ENCODE data around the gene KCNAB1. TPM values are rescaled to one million over a fixed set of nuclear protein-coding genes. Genes with fewer than 3 reads are reported as not detected.

Gene KCNAB1
- polyA plus RNA-seq, 1 donor, result 2.5 TPM

DNA sequence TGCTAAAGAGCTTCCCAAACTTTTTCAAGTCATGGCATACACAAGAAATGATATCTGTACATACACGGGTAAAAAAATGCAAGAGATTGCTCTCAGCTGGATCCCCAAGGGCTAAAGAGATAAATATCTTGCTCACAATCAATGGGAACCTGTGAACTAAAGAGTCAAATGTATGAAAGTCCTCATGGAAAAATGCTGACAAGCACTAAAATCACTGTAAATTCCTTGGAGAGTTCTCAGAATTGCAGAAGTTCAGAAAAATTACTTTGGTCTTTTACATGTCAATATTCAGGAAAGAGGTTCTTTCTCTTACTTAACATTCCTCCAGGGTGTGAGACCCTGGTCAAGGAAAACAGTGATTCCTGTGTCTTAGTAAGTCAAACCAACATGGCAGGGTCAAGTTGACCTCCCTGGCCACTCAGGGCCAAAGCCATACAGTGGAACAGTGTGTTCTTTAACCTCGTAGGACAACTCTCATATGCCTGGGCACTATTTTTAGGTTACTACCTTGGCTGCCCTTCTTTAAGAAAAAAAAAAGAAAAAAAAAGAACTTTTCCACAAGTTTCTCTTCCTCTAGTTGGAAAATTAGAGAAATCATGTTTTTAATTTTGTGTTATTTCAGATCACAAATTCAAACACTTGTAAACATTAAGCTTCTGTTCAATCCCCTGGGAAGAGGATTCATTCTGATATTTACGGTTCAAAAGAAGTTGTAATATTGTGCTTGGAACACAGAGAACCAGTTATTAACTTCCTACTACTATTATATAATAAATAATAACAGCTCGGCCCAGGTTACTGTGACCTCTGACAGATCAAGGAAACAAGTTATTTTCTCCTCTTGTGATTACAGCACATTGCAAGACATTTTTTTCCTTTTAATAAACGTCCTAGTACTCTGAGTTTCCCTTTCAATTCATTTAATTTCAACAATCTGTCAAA is 422.0 kb downstream of the KCNAB1 start:
- WGBS (ENCODE audit: insufficient coverage, low lambda C conversion rate), result 79% methylated on average over 2 of the region's 5 CpGs
- H3K4me3 ChIP-seq (ENCODE audit: low read length), result no peak overlapping the region
- peaks cover 56% of the 10 kb centered on the region for H3K36me3 ChIP-seq (ENCODE audit: control insufficient read depth, insufficient read depth, low read length)
- no peaks in the 10 kb centered on the region for H3K27me3 ChIP-seq (ENCODE audit: control insufficient read depth, insufficient read depth, low read length)
- H3K9me3 ChIP-seq (ENCODE audit: control insufficient read depth, low read depth, low read length), result no peaks in the 10 kb centered on the region
- no peaks in the 10 kb centered on the region for H3K4me1 ChIP-seq (ENCODE audit: control insufficient read depth, insufficient read depth, low read length)
- no peak for DNase-seq
- no peak overlapping the region for H3K27ac ChIP-seq (ENCODE audit: low read length)

DNA sequence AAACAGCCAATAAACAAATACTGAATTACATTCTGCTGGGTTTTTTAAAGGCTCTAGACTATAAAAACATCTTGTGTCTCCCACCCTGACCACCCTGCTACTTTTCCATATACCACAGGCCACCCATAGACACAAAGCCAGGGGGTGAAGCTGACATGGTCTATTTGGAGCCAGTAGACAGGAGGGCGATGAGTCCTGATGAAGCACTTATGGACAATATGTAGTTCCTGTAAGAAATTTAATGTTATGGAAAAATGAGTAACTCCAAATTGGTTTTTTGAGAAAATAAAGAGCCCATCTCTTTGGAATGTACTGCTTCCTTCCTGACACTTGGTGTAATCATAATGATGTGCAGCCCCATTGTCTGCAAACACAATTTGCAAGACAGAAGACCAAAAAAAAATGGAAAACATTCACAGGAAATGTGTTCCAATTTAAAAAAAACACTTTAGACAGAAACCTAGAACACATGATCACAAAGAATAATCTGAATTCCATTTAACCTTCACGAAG is 422.7 kb downstream of the KCNAB1 start:
- no peak for DNase-seq
- H3K4me1 ChIP-seq (ENCODE audit: control insufficient read depth, insufficient read depth, low read length), result no peaks in the 10 kb centered on the region
- H3K9me3 ChIP-seq (ENCODE audit: control insufficient read depth, low read depth, low read length), result no peaks in the 10 kb centered on the region
- no peaks in the 10 kb centered on the region for H3K27me3 ChIP-seq (ENCODE audit: control insufficient read depth, insufficient read depth, low read length)
- peaks cover 63% of the 10 kb centered on the region for H3K36me3 ChIP-seq (ENCODE audit: control insufficient read depth, insufficient read depth, low read length)
- H3K4me3 ChIP-seq (ENCODE audit: low read length), result no peak overlapping the region
- no peak overlapping the region for H3K27ac ChIP-seq (ENCODE audit: low read length)
- no CpG with 5 or more reads among the region's 2 CpGs for WGBS (ENCODE audit: insufficient coverage, low lambda C conversion rate)

DNA sequence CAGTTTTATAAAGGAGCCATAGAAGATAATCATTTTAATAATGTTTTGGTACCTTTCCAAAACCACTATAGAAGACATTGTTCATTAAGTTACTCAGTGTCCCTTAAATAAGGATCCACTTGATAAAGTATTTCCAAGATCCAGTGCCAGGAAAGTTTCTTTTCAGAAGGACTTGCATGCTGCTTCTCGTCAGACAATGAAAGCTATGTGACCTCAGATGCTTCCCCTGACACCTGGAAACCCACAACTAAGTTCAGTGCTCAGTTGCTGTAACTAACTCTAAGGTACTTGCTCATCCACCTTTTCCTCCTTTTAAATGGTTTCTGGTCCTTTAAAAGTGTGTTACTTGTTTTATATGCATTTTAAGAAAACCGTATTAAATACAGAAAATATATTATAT is 427.3 kb downstream of the KCNAB1 start:
- no peaks in the 10 kb centered on the region for H3K4me1 ChIP-seq (ENCODE audit: control insufficient read depth, insufficient read depth, low read length)

DNA sequence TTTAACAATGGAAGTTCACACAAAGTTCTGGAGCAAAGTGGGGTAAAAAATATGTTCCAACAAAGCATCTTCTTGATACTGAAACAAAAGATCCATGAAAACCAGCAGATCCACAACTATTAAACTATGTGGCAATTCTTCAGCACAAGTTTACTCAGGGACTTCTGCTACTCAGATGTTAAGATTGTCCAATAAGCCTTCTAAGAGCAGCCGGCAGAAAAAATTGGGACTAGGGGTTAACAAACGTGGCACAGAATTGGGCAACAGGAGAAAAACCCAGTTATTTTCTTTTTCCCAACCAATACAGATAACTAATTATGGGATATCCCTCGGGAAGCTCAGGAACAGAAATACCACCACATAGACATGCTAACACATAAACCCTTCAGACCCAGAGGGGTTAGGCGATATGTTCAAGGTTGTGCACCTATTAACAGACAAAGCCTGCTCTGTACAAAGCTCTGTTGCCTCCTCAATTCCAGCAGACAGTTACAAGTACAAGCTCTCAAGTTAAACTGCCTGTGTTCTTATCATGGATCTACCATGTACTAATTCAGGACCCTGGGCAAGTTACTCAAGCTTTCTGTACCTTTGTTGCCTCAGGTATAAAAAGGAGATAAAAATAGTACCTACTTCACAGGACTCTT is 427.8 kb downstream of the KCNAB1 start:
- Histone ChIP-seq H3K27ac (ENCODE audit: low read length) (no peak overlapping the region), H3K27me3 (ENCODE audit: control insufficient read depth, insufficient read depth, low read length) (no peaks in the 10 kb centered on the region), H3K4me1 (ENCODE audit: control insufficient read depth, insufficient read depth, low read length) (peaks cover 3% of the 10 kb centered on the region), H3K36me3 (ENCODE audit: control insufficient read depth, insufficient read depth, low read length) (peaks cover 60% of the 10 kb centered on the region), H3K4me3 (ENCODE audit: low read length) (no peak overlapping the region), H3K9me3 (ENCODE audit: control insufficient read depth, low read depth, low read length) (no peaks in the 10 kb centered on the region)
- WGBS (ENCODE audit: insufficient coverage, low lambda C conversion rate), result 82% methylated on average over 2 of the region's 4 CpGs
- no peak for DNase-seq

More for the DNA sequence above, 427.3 kb downstream of the KCNAB1 start:
- no peak overlapping the region for H3K27ac ChIP-seq (ENCODE audit: low read length)
- no peak overlapping the region for H3K4me3 ChIP-seq (ENCODE audit: low read length)
- H3K36me3 ChIP-seq (ENCODE audit: control insufficient read depth, insufficient read depth, low read length), result peaks cover 63% of the 10 kb centered on the region
- no peak for DNase-seq
- 67% methylated on average over 1 of the region's 2 CpGs for WGBS (ENCODE audit: insufficient coverage, low lambda C conversion rate)
- H3K27me3 ChIP-seq (ENCODE audit: control insufficient read depth, insufficient read depth, low read length), result no peaks in the 10 kb centered on the region
- no peaks in the 10 kb centered on the region for H3K9me3 ChIP-seq (ENCODE audit: control insufficient read depth, low read depth, low read length)

- no peaks in the 10 kb centered on the region for H3K9me3 ChIP-seq (ENCODE audit: control insufficient read depth, low read depth, low read length)
- H3K27me3 ChIP-seq (ENCODE audit: control insufficient read depth, insufficient read depth, low read length), result no peaks in the 10 kb centered on the region
- peaks cover 7% of the 10 kb centered on the region for H3K4me1 ChIP-seq (ENCODE audit: control insufficient read depth, insufficient read depth, low read length)
- H3K4me3 ChIP-seq (ENCODE audit: low read length), result no peak overlapping the region
- no peak for DNase-seq
- no peak overlapping the region for H3K27ac ChIP-seq (ENCODE audit: low read length)
- 89% methylated on average over 6 of the region's 6 CpGs for WGBS (ENCODE audit: insufficient coverage, low lambda C conversion rate)
- H3K36me3 ChIP-seq (ENCODE audit: control insufficient read depth, insufficient read depth, low read length), result peaks cover 53% of the 10 kb centered on the region
Observed at GRCh38 chr3:156548902-156549301, 428.5 kb downstream of the KCNAB1 start.

DNA sequence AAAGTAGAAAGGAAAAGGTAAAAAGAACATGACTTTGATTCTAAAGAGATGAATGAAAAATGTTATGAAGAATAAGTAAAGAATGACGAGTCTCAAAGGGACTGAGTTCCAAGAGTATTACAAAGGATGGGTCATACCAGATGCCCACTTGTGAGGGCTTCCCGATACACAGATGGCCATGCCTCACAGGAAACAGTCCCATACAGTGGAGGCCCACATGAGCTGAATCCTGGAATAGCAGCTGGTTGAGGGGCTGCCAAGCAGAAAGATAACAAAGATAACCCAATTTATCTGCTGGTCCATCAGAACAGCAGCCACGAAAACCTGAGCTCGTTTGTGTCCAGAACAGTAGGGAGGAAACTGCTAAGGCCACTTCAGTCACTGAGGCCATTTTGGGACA is 430.9 kb downstream of the KCNAB1 start:
- Histone ChIP-seq H3K4me1 (ENCODE audit: control insufficient read depth, insufficient read depth, low read length) (peaks cover 7% of the 10 kb centered on the region), H3K27me3 (ENCODE audit: control insufficient read depth, insufficient read depth, low read length) (no peaks in the 10 kb centered on the region), H3K27ac (ENCODE audit: low read length) (no peak overlapping the region), H3K36me3 (ENCODE audit: control insufficient read depth, insufficient read depth, low read length) (peaks cover 43% of the 10 kb centered on the region), H3K9me3 (ENCODE audit: control insufficient read depth, low read depth, low read length) (no peaks in the 10 kb centered on the region), H3K4me3 (ENCODE audit: low read length) (no peak overlapping the region)
- WGBS (ENCODE audit: insufficient coverage, low lambda C conversion rate), result no CpG with 5 or more reads among the region's 4 CpGs
- no peak for DNase-seq

DNA sequence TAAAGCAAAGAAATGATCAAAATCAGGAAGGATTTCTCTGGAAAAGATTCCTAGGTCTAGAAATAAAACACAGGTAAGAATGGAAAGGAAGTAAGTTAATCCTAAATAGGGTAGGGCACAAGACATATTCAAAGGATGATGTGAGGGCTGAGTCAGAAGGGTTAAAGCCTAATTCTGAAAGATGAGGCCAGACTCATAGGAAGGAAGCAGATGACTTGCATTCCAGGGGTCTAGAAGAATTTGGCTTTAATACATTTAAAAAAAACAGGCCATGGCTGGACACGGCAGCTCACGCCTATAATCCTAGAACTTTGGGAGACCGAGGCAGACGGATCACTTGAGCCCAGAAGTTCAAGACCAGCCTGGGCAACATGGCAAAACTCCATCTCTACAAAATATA is 431.4 kb downstream of the KCNAB1 start:
- Histone ChIP-seq H3K4me1 (ENCODE audit: control insufficient read depth, insufficient read depth, low read length) (peaks cover 7% of the 10 kb centered on the region), H3K27me3 (ENCODE audit: control insufficient read depth, insufficient read depth, low read length) (no peaks in the 10 kb centered on the region), H3K27ac (ENCODE audit: low read length) (no peak overlapping the region), H3K9me3 (ENCODE audit: control insufficient read depth, low read depth, low read length) (no peaks in the 10 kb centered on the region), H3K4me3 (ENCODE audit: low read length) (no peak overlapping the region), H3K36me3 (ENCODE audit: control insufficient read depth, insufficient read depth, low read length) (peaks cover 38% of the 10 kb centered on the region)
- WGBS (ENCODE audit: insufficient coverage, low lambda C conversion rate), result no CpG with 5 or more reads among the region's 4 CpGs
- DNase-seq, result no peak

DNA sequence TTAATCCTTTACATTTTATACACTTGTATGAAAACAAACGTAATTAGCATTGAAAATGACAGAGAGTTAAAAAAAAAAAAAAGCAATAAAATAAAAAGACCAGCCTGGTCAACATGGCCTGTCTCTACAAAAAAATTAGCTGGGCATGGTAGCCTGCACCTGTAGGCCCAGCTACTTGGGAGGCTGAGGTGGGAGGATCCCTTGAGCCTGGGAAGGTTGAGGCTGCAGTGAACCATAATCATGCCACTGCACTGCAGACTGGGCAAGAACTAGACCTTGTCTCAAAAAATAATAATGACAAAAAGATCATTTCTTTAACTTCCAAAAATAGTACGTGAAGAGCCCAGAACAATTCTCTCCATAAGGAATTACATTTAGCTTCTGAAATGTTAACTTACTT is 432.6 kb downstream of the KCNAB1 start:
- no peak for DNase-seq
- peaks cover 7% of the 10 kb centered on the region for H3K4me1 ChIP-seq (ENCODE audit: control insufficient read depth, insufficient read depth, low read length)
- WGBS (ENCODE audit: insufficient coverage, low lambda C conversion rate), result 84% methylated on average over 2 of the region's 2 CpGs

GRCh38 chr3:156553705-156554356 is 433.5 kb downstream of the KCNAB1 start:
- peak; percentile 17 to 55 for DNase-seq

More for the DNA sequence above, 432.6 kb downstream of the KCNAB1 start:
- no peak overlapping the region for H3K4me3 ChIP-seq (ENCODE audit: low read length)
- no peaks in the 10 kb centered on the region for H3K27me3 ChIP-seq (ENCODE audit: control insufficient read depth, insufficient read depth, low read length)
- no peaks in the 10 kb centered on the region for H3K9me3 ChIP-seq (ENCODE audit: control insufficient read depth, low read depth, low read length)
- H3K27ac ChIP-seq (ENCODE audit: low read length), result no peak overlapping the region
- peaks cover 28% of the 10 kb centered on the region for H3K36me3 ChIP-seq (ENCODE audit: control insufficient read depth, insufficient read depth, low read length)

GRCh38 chr3:156554515-156554841 is 434.1 kb downstream of the KCNAB1 start:
- H3K4me1 ChIP-seq (ENCODE audit: control insufficient read depth, insufficient read depth, low read length), result peaks cover 7% of the 10 kb centered on the region
- no peaks in the 10 kb centered on the region for H3K9me3 ChIP-seq (ENCODE audit: control insufficient read depth, low read depth, low read length)
- peaks cover 20% of the 10 kb centered on the region for H3K36me3 ChIP-seq (ENCODE audit: control insufficient read depth, insufficient read depth, low read length)
- DNase-seq, result peak in 1 of 2 donors; percentile 14
- H3K4me3 ChIP-seq (ENCODE audit: low read length), result peak overlapping the region; percentile 77
- WGBS (ENCODE audit: insufficient coverage, low lambda C conversion rate), result no CpG with 5 or more reads among the region's 11 CpGs
- H3K27me3 ChIP-seq (ENCODE audit: control insufficient read depth, insufficient read depth, low read length), result no peaks in the 10 kb centered on the region
- peak overlapping the region; percentile 86 for H3K27ac ChIP-seq (ENCODE audit: low read length)

More at GRCh38 chr3:156553705-156554356, 433.5 kb downstream of the KCNAB1 start:
- Histone ChIP-seq H3K27me3 (ENCODE audit: control insufficient read depth, insufficient read depth, low read length) (no peaks in the 10 kb centered on the region), H3K9me3 (ENCODE audit: control insufficient read depth, low read depth, low read length) (no peaks in the 10 kb centered on the region), H3K4me3 (ENCODE audit: low read length) (peak overlapping the region; percentile 77), H3K4me1 (ENCODE audit: control insufficient read depth, insufficient read depth, low read length) (peaks cover 7% of the 10 kb centered on the region), H3K36me3 (ENCODE audit: control insufficient read depth, insufficient read depth, low read length) (peaks cover 20% of the 10 kb centered on the region), H3K27ac (ENCODE audit: low read length) (peak overlapping the region; percentile 86)
- WGBS (ENCODE audit: insufficient coverage, low lambda C conversion rate), result no CpG with 5 or more reads among the region's 11 CpGs

Measured in large intestine (tissue), 3 donors.